Right ventricle myocardium inferior (tissue), 1 donor: ENCODE data around the gene DYNLT2. TPM values are rescaled to one million over a fixed set of nuclear protein-coding genes. Genes with fewer than 3 reads are reported as not detected.

Source experiments
- ATAC-seq: fragments of 200-7000 bp; cut with Tn5 transposase; one replicate; pipeline ENCODE4 v1.9.1; 2020; ENCODE audit warnings: mild to moderate bottlenecking, moderate library complexity
- DNase-seq: peaks from one replicate; pipeline ENCODE4 v3.0.0; 2021; ENCODE audit errors: missing footprints
- intact Hi-C: fragments of 100-400 bp; cut with DNase I; formaldehyde crosslinking; loops from one replicate; pipeline ENCODE4 v1.11.0; 2022
- long read RNA-seq: library from polyadenylated mRNA; unstranded; transcript quantifications from one replicate; pipeline ENCODE4 v2.0.0, GENCODE V29; 2021
- total RNA-seq: library from RNA; stranded (reverse); fragmentation: NEBNext Ultra II Directional; extraction: Animal tissue kit (Norgen Biotek cat#: 25700); gene quantifications from one replicate; pipeline ENCODE4 v1.2.1, GENCODE V29; 2021
- donor health status: DM: no; HTN: yes; CAD: no; lungs with severe emphysema.

The DYNLT2 gene
- total RNA-seq, result 0.41 TPM
- long read RNA-seq, partial matches to known transcripts, result 0 of 1 reads
- long read RNA-seq, other reads (novel, unspliced or antisense), result 0 of 1 reads

- intact Hi-C loops, result loop anchor here (1.0 to 5.0 kb wide), 3 partner anchors 27 to 803 kb away; partner anchors contain the start of genes C6orf120, PHF10, TBP and WDR27
- ATAC-seq (peak; percentile 99), DNase-seq (peak; percentile 95)
Measured at GRCh38 chr6:169751242-169752073, at the start of gene DYNLT2, which contains the start of gene ERMARD. Gene DYNLT2, minus strand, starts transcription at chr6:169751572. Its CDS starts 114 bp downstream, at chr6:169751458. Gene ERMARD, plus strand, starts transcription at chr6:169751622. Its CDS starts 36 bp downstream, at chr6:169751658.

GRCh38 chr6:169800668-169801395 lies 49.5 kb upstream of the DYNLT2 start:
- ATAC-seq, result no peak

GRCh38 chr6:169800116-169800667 lies 48.8 kb upstream of the DYNLT2 start:
- ATAC-seq (no peak), DNase-seq (no peak)
- intact Hi-C loops, result no loop called here

More at GRCh38 chr6:169800668-169801395, 49.5 kb upstream of the DYNLT2 start:
- peak; percentile 53 for DNase-seq
- intact Hi-C loops, result no loop called here

- ATAC-seq (no peak), DNase-seq (peak; percentile 17)
- intact Hi-C loops, result no loop called here
Measured at GRCh38 chr6:169799474-169799926, 48.1 kb upstream of the DYNLT2 start.

GRCh38 chr6:169798764-169799473 lies 47.5 kb upstream of the DYNLT2 start:
- ATAC-seq, result no peak
- intact Hi-C loops, result no loop called here
- no peak for DNase-seq

- DNase-seq (no peak), ATAC-seq (no peak)
- intact Hi-C loops, result no loop called here
Measured at GRCh38 chr6:169795196-169795595, 43.8 kb upstream of the DYNLT2 start.

- DNase-seq, result peak; percentile 40
- ATAC-seq, result no peak
- intact Hi-C loops, result no loop called here
Measured at GRCh38 chr6:169794317-169795055, 43.1 kb upstream of the DYNLT2 start.

- intact Hi-C loops, result no loop called here
- no peak for ATAC-seq
- DNase-seq, result no peak
Measured at GRCh38 chr6:169793408-169793807, 42.0 kb upstream of the DYNLT2 start.

- intact Hi-C loops, result no loop called here
- ATAC-seq, result no peak
Measured at GRCh38 chr6:169792306-169793015, 41.1 kb upstream of the DYNLT2 start.

GRCh38 chr6:169791721-169792131 lies 40.4 kb upstream of the DYNLT2 start:
- DNase-seq (no peak), ATAC-seq (no peak)
- intact Hi-C loops, result no loop called here

More at GRCh38 chr6:169792306-169793015, 41.1 kb upstream of the DYNLT2 start:
- no peak for DNase-seq

- ATAC-seq (peak; percentile 95), DNase-seq (peak; percentile 85)
- intact Hi-C loops, result loop anchor here (1.0 kb wide), 1 partner anchor 739 kb away; no protein-coding TSS in a partner anchor
Measured at GRCh38 chr6:169789944-169790927, 38.9 kb upstream of the DYNLT2 start.

GRCh38 chr6:169789146-169789943 lies 38.0 kb upstream of the DYNLT2 start:
- intact Hi-C loops, result no loop called here
- DNase-seq (no peak), ATAC-seq (no peak)

- ATAC-seq (no peak), DNase-seq (no peak)
- intact Hi-C loops, result no loop called here
Measured at GRCh38 chr6:169788809-169789145, 37.4 kb upstream of the DYNLT2 start.

GRCh38 chr6:169787797-169788196 lies 36.4 kb upstream of the DYNLT2 start:
- intact Hi-C loops, result no loop called here
- DNase-seq, result no peak
- no peak for ATAC-seq

GRCh38 chr6:169786349-169786748 lies 35.0 kb upstream of the DYNLT2 start:
- DNase-seq (no peak), ATAC-seq (no peak)
- intact Hi-C loops, result no loop called here
